HCT116 (cell line): ENCODE data around the gene UBE2E1. TPM values are rescaled to one million over a fixed set of nuclear protein-coding genes. Genes with fewer than 3 reads are reported as not detected.
A peak's percentile ranks its signal among the peaks of the same experiment; 100 is the strongest.

Experiments
- ATAC-seq: fragments of 200-7000 bp; cut with Tn5 transposase; 2 replicates; pipeline ENCODE4 v1.9.1; 2020; ENCODE audit warnings: mild to moderate bottlenecking, moderate library complexity
- BruUV-seq: library from RNA; stranded (reverse); fragments of 400-500 nt; replicated peaks from 2 replicates; lab custom pipeline; 2021; lab: Mats Ljungman, UMichigan
- CTCF ChIA-PET: fragments of 300-600 bp; sonication (Branson Sonifier 250); formaldehyde crosslinking; loops from one replicate; lab custom pipeline; 2021; ENCODE audit warnings: antibody characterized with exemption; lab: Charles Lee
- POLR2A ChIA-PET: fragments of 300-600, 350-600 bp; sonication (Branson Sonifier 250); formaldehyde crosslinking; loops from one replicate; lab custom pipeline; 2021; ENCODE audit warnings: antibody characterized with exemption; lab: Charles Lee
- RAD21 ChIA-PET, 2 experiments: fragments of 300-600 bp; sonication (Branson Sonifier 250); formaldehyde crosslinking; loops; one replicate each; lab custom pipeline; 2023; ENCODE audit warnings: low total read pairs in 2 of 2; ENCODE audit not compliant: uncharacterized antibody in 2 of 2, unreplicated experiment in 2 of 2, low non-redundant PET in 1 of 2; lab: Charles Lee
- DNase-seq: peaks from one replicate; pipeline ENCODE4 v3.0.0-alpha.2; 2010; ENCODE audit warnings: low read depth, low spot score
- H2AFZ ChIP-seq: fragments of 200-600 bp; shearing (Covaris generic), sonication (generic); 2 replicates; pipeline ENCODE4 v1.6.1; 2017; ENCODE audit warnings: low read depth, mixed run types, mixed read lengths, antibody characterized with exemption, low read length; ENCODE audit not compliant: poor library complexity, severe bottlenecking
- H3K27ac ChIP-seq: 2 replicates; pipeline ENCODE4 v1.5.1; 2012; ENCODE audit warnings: low read depth, low read length
- H3K27me3 ChIP-seq: fragments of 200-600 bp; sonication (generic); 2 replicates; pipeline ENCODE4 v1.6.1; 2016; ENCODE audit warnings: mixed run types, low read length, mixed read lengths; ENCODE audit not compliant: insufficient read depth
- H3K36me3 ChIP-seq, 2 experiments: fragments of 200-500 bp in 1 of 2; fragments of 200-600 bp in 1 of 2; sonication (Bioruptor generic) in 1 of 2; sonication (generic) in 1 of 2; 2 replicates each; pipeline versions ENCODE4 v1.5.1 to v1.6.1; 2014 to 2016; ENCODE audit warnings: low read length in 2 of 2, inconsistent platforms in 1 of 2, mixed read lengths in 1 of 2, mixed run types in 1 of 2; ENCODE audit not compliant: insufficient read depth in 2 of 2, control insufficient read depth in 1 of 2
- H3K4me1 ChIP-seq, 2 experiments: fragments of 200-600 bp in 1 of 2; sonication (generic) in 1 of 2; 2 replicates each; pipeline versions ENCODE4 v1.5.1 to v1.6.1; 2012 to 2017; ENCODE audit warnings: low read length in 2 of 2, inconsistent platforms in 1 of 2, mild to moderate bottlenecking in 1 of 2, mixed read lengths in 1 of 2, mixed run types in 1 of 2, moderate library complexity in 1 of 2; ENCODE audit not compliant: insufficient read depth in 2 of 2, control insufficient read depth in 1 of 2
- H3K4me2 ChIP-seq: fragments of 200-600 bp; sonication (generic); 2 replicates; pipeline ENCODE4 v1.6.1; 2017; ENCODE audit warnings: mixed run types, low read length, mixed read lengths
- H3K4me3 ChIP-seq, 2 experiments: fragments of 200-600 bp in 1 of 2; sonication (generic) in 1 of 2; replicated peaks in 1 of 2; 2 replicates each; pipeline ENCODE4 v1.5.1; 2011 to 2016; ENCODE audit warnings: low read length in 2 of 2, control low read depth in 1 of 2, low read depth in 1 of 2, mild to moderate bottlenecking in 1 of 2, mixed read lengths in 1 of 2, mixed run types in 1 of 2
- H3K79me2 ChIP-seq: fragments of 200-600 bp; sonication (generic); 2 replicates; pipeline ENCODE4 v1.6.1; 2017; ENCODE audit warnings: mild to moderate bottlenecking, mixed run types, low read length, moderate library complexity, mixed read lengths; ENCODE audit not compliant: insufficient read depth
- H3K9ac ChIP-seq: fragments of 200-600 bp; sonication (generic); 2 replicates; pipeline ENCODE4 v1.6.1; 2016; ENCODE audit warnings: low read length, mixed read lengths
- H3K9me2 ChIP-seq: fragments of 200-600 bp; sonication (generic), shearing (Covaris generic); 2 replicates; pipeline ENCODE4 v1.6.1; 2017; ENCODE audit warnings: mixed run types, mild to moderate bottlenecking, moderate library complexity; ENCODE audit not compliant: insufficient read depth
- H3K9me3 ChIP-seq, 2 experiments: fragments of 200-500 bp in 1 of 2; fragments of 200-600 bp in 1 of 2; sonication (Bioruptor generic) in 1 of 2; sonication (generic) in 1 of 2; 2 replicates each; pipeline ENCODE4 v1.6.1; 2014 to 2017; ENCODE audit warnings: low read length in 2 of 2, mixed read lengths in 2 of 2, inconsistent platforms in 1 of 2, low read depth in 1 of 2, mild to moderate bottlenecking in 1 of 2, mixed run types in 1 of 2, moderate library complexity in 1 of 2; ENCODE audit not compliant: control insufficient read depth in 1 of 2, insufficient read depth in 1 of 2
- H4K20me1 ChIP-seq: fragments of 200-600 bp; sonication (generic), shearing (Covaris generic); 2 replicates; pipeline ENCODE4 v1.6.1; 2017; ENCODE audit warnings: mixed run types, mild to moderate bottlenecking, moderate library complexity; ENCODE audit not compliant: insufficient read depth
- CBX3 ChIP-seq: IDR thresholded peaks from 2 replicates; pipeline ENCODE4 v1.6.1; 2012; ENCODE audit warnings: low read depth
- CTCF ChIP-seq, 3 experiments: fragments of 200-600 bp in 1 of 3; sonication (generic) in 1 of 3; IDR thresholded peaks in 2 of 3; conservative IDR thresholded peaks in 1 of 3; 2 replicates each; pipeline ENCODE4 v1.5.1; 2012 to 2017; ENCODE audit warnings: low read depth in 2 of 3, low read length in 2 of 3, antibody characterized with exemption in 1 of 3, borderline replicate concordance in 1 of 3, control low read depth in 1 of 3, mild to moderate bottlenecking in 1 of 3, mixed read lengths in 1 of 3, mixed run types in 1 of 3, moderate library complexity in 1 of 3; ENCODE audit not compliant: insufficient read depth in 1 of 3
- POLR2A ChIP-seq: IDR thresholded peaks from 2 replicates; pipeline ENCODE4 v1.7.0; 2011; ENCODE audit warnings: borderline replicate concordance; ENCODE audit not compliant: insufficient read depth, insufficient read length; ENCODE audit errors: extremely low read depth
- POLR2AphosphoS5 ChIP-seq: IDR thresholded peaks from 2 replicates; pipeline ENCODE4 v1.6.1; 2011; ENCODE audit warnings: mild to moderate bottlenecking, low read depth, low read length, moderate library complexity
- RAD21 ChIP-seq: IDR thresholded peaks from 2 replicates; pipeline ENCODE4 v1.6.1; 2012; ENCODE audit warnings: low read depth, mild to moderate bottlenecking
- SRF ChIP-seq: IDR thresholded peaks from 2 replicates; pipeline ENCODE4 v1.6.1; 2012; ENCODE audit warnings: low read depth
- YY1 ChIP-seq: IDR thresholded peaks from 2 replicates; pipeline ENCODE4 v1.6.1; 2011; ENCODE audit warnings: low read length, low read depth, moderate library complexity, mild to moderate bottlenecking; ENCODE audit not compliant: insufficient replicate concordance; ENCODE audit errors: extremely low read depth
- ZFX ChIP-seq: fragments of 450-650 bp; IDR thresholded peaks from 2 replicates; pipeline ENCODE4 v1.6.1; 2017
- intact Hi-C: fragments of 100-400 bp; cut with micrococcal nuclease; formaldehyde crosslinking; loops from 2 replicates; pipeline ENCODE4 v1.10.0; 2022
- total RNA-seq: library from RNA; stranded (reverse); gene quantifications from one replicate; pipeline ENCODE4 v1.2.1, GENCODE V29; 2021; ENCODE audit not compliant: unreplicated experiment

UBE2E1 gene
- total RNA-seq, 1 experiment from 2014 or later, result 75.1 TPM

GRCh38 chr3:23761440-23761896 lies 44.3 kb upstream of the UBE2E1 start:
- intact Hi-C loops, result loop anchor here (5.0 kb wide), 1 partner anchor 579 kb away; no protein-coding TSS in a partner anchor

More at GRCh38 chr3:23761440-23761896, 44.3 kb upstream of the UBE2E1 start:
- no peaks in the 10 kb centered on the region for H3K27me3 ChIP-seq
- BruUV-seq, result no TSS peak
- H3K79me2 ChIP-seq, result no peaks in the 10 kb centered on the region
- peaks cover 0 to 10% of the 10 kb centered on the region in 2 experiments; a peak in 1 of 4 replicates for H3K4me1 ChIP-seq
- 0 out of 2 replicates have a peak, but pooled peaks have one; percentile 34 for TF ChIP-seq CBX3
- no peak for TF ChIP-seq POLR2AphosphoS5
- TF ChIP-seq POLR2A, result no peak
- peak; percentile 53 to 57 (median 54); a peak in 5 of 6 replicates for TF ChIP-seq CTCF (IDR thresholded peaks at IDR 0.05 in 2 of 3, conservative IDR thresholded peaks at IDR 0.05 in 1 of 3; ENCODE audit: borderline replicate concordance in 1 of 3, insufficient read depth in 1 of 3, low read depth in 2 of 3, low read length in 2 of 3)
- TF ChIP-seq SRF, result no peak
- TF ChIP-seq RAD21, result peak; percentile 79
- no peak for TF ChIP-seq ZFX
- TF ChIP-seq YY1, result peak; percentile 82
- no peaks in the 10 kb centered on the region for H3K36me3 ChIP-seq
- ChIA-PET RAD21 (interaction anchor here in 1 of 2 experiments (1.0 kb wide), 1 partner anchor 113 kb away, joined by 3 read pairs; no protein-coding TSS in a partner anchor), POLR2A (interaction anchor here (1.0 kb wide), 1 partner anchor 9 kb away, joined by 3 read pairs; no protein-coding TSS in a partner anchor), CTCF (interaction anchor here (1.7 kb wide), 1 partner anchor 113 kb away, joined by 8 read pairs; no protein-coding TSS in a partner anchor)
- H3K9ac ChIP-seq, result no peak overlapping the region
- 0 out of 2 replicates have a peak overlapping the region, but pooled peaks have one; percentile 1 for H3K4me2 ChIP-seq
- DNase-seq, result peak; percentile 44
- H3K9me2 ChIP-seq, result no peaks in the 10 kb centered on the region
- no peaks in the 10 kb centered on the region for H4K20me1 ChIP-seq
- peak overlapping the region; percentile 76 for H2AFZ ChIP-seq
- H3K4me3 ChIP-seq, result no peak overlapping the region
- H3K9me3 ChIP-seq, result no peaks in the 10 kb centered on the region
- peak; percentile 91 for ATAC-seq
- no peak overlapping the region for H3K27ac ChIP-seq
